CD14-positive monocyte (primary cell): ENCODE data around the gene UTS2B. TPM values are rescaled to one million over a fixed set of nuclear protein-coding genes. Genes with fewer than 3 reads are reported as not detected.

Source experiments
- DNase-seq, 3 donors: peaks; one replicate each; pipeline ENCODE4 v3.0.0-alpha.2; 2011 to 2022
- H2AFZ ChIP-seq: 2 replicates; pipeline ENCODE4 v1.6.0; 2012; ENCODE audit warnings: mild to moderate bottlenecking, low read depth, low read length, inconsistent platforms; ENCODE audit not compliant: insufficient read depth, poor library complexity, severe bottlenecking
- H3K27ac ChIP-seq, 2 donors: 1 replicate in 1 of 2; 2 replicates in 1 of 2; pipeline ENCODE4 v1.5.1; 2012 to 2013; ENCODE audit warnings: low read length in 2 of 2, control low read depth in 1 of 2, inconsistent platforms in 1 of 2, low read depth in 1 of 2, mild to moderate bottlenecking in 1 of 2
- H3K27me3 ChIP-seq, 2 donors: one replicate each; pipeline versions ENCODE4 v1.6.0 to v1.6.1; 2011 to 2013; ENCODE audit warnings: low read length in 2 of 2; ENCODE audit not compliant: control insufficient read depth in 2 of 2, insufficient read depth in 2 of 2
- H3K36me3 ChIP-seq, 2 donors: replicated peaks in 1 of 2; 1 replicate in 1 of 2; 2 replicates in 1 of 2; pipeline versions ENCODE4 v1.5.1 to v1.6.1; 2012 to 2013; ENCODE audit warnings: low read length in 2 of 2, control low read depth in 1 of 2, inconsistent platforms in 1 of 2, mild to moderate bottlenecking in 1 of 2; ENCODE audit not compliant: insufficient read depth in 2 of 2, control insufficient read depth in 1 of 2
- H3K4me1 ChIP-seq, 2 donors: 1 replicate in 1 of 2; 2 replicates in 1 of 2; pipeline versions ENCODE4 v1.5.1 to v1.6.1; 2012 to 2013; ENCODE audit warnings: low read length in 2 of 2, control low read depth in 1 of 2, inconsistent platforms in 1 of 2, mild to moderate bottlenecking in 1 of 2, moderate library complexity in 1 of 2; ENCODE audit not compliant: insufficient read depth in 2 of 2, control insufficient read depth in 1 of 2
- H3K4me2 ChIP-seq: replicated peaks from 2 replicates; pipeline ENCODE3; 2012; ENCODE audit warnings: low read length, moderate library complexity, mild to moderate bottlenecking; ENCODE audit not compliant: poor library complexity, severe bottlenecking; ENCODE audit errors: extremely low read depth
- H3K4me3 ChIP-seq, 3 experiments: fragments of 200-600 bp in 1 of 3; sonication (generic) in 1 of 3; replicated peaks in 1 of 3; 1 replicate in 2 of 3; 2 replicates in 1 of 3; pipeline ENCODE4 v1.5.1; 2011 to 2013; ENCODE audit warnings: low read length in 3 of 3, mild to moderate bottlenecking in 3 of 3, control low read depth in 2 of 3, low read depth in 2 of 3, inconsistent platforms in 1 of 3, moderate library complexity in 1 of 3
- H3K79me2 ChIP-seq: 2 replicates; pipeline ENCODE4 v1.6.0; 2012; ENCODE audit warnings: mild to moderate bottlenecking, control low read depth, inconsistent platforms, low read length, moderate library complexity; ENCODE audit not compliant: insufficient read depth
- H3K9ac ChIP-seq: 2 replicates; pipeline ENCODE4 v1.6.0; 2017; ENCODE audit warnings: low read length, mild to moderate bottlenecking; ENCODE audit not compliant: insufficient read depth, poor library complexity, severe bottlenecking
- H3K9me3 ChIP-seq, 2 donors: replicated peaks in 1 of 2; 1 replicate in 1 of 2; 2 replicates in 1 of 2; pipeline versions ENCODE4 v1.5.1 to v1.6.1; 2012 to 2013; ENCODE audit warnings: low read length in 2 of 2, control low read depth in 1 of 2; ENCODE audit not compliant: control insufficient read depth in 1 of 2, insufficient read depth in 1 of 2
- H4K20me1 ChIP-seq: 2 replicates; pipeline ENCODE4 v1.6.0; 2012; ENCODE audit warnings: mild to moderate bottlenecking, low read length, control low read depth, moderate library complexity; ENCODE audit not compliant: insufficient read depth
- H3K27ac Mint-ChIP-seq, 7 donors: one replicate each; pipeline ENCODE4 v1.8.0; 2020; ENCODE audit warnings: mild to moderate bottlenecking in 7 of 7, mixed read lengths in 7 of 7, moderate library complexity in 6 of 7, inconsistent platforms in 2 of 7
- H3K27me3 Mint-ChIP-seq, 3 donors: one replicate each; pipeline ENCODE4 v1.8.0; 2021 to 2022; ENCODE audit warnings: low read depth in 3 of 3, mild to moderate bottlenecking in 3 of 3, mixed read lengths in 3 of 3, moderate library complexity in 3 of 3, inconsistent platforms in 1 of 3
- H3K36me3 Mint-ChIP-seq, 2 donors: one replicate each; pipeline ENCODE4 v1.8.0; 2020; ENCODE audit warnings: mixed read lengths in 2 of 2, inconsistent platforms in 1 of 2, mild to moderate bottlenecking in 1 of 2
- H3K4me1 Mint-ChIP-seq: one replicate; pipeline ENCODE4 v1.8.0; 2020; ENCODE audit warnings: mild to moderate bottlenecking, mixed read lengths
- H3K4me3 Mint-ChIP-seq, 2 donors: one replicate each; pipeline ENCODE4 v1.8.0; 2020; ENCODE audit warnings: mild to moderate bottlenecking in 2 of 2, mixed read lengths in 2 of 2, moderate library complexity in 1 of 2
- H3K9me3 Mint-ChIP-seq, 7 donors: one replicate each; pipeline ENCODE4 v1.8.0; 2020 to 2022; ENCODE audit warnings: mixed read lengths in 7 of 7, mild to moderate bottlenecking in 6 of 7, moderate library complexity in 6 of 7, inconsistent platforms in 2 of 7
- CTCF ChIP-seq: fragments of 200-600 bp; IDR thresholded peaks from one replicate; pipeline ENCODE4 v1.8.0; 2022; ENCODE audit warnings: antibody characterized with exemption, mild to moderate bottlenecking
- WGBS: methylation state at CpG from one replicate; pipeline ENCODE4 v1.1.5; 2013; ENCODE audit warnings: missing lambda C conversion rate; ENCODE audit not compliant: insufficient coverage; 5-methylcytosine and 5-hydroxymethylcytosine counted together
- intact Hi-C, 2 donors: fragments of 100-400 bp; cut with micrococcal nuclease; formaldehyde crosslinking; loops; one replicate each; pipeline versions ENCODE4 v1.15.0 to v1.15.1; 2023
- polyA plus RNA-seq, 3 donors: library from polyadenylated mRNA; depleted of rRNA in 1 of 3; unstranded in 2 of 3; stranded (reverse) in 1 of 3; fragments of 300-500 nt in 2 of 3; fragments of >200 nt in 1 of 3; fragmentation: Illumina TruSeq in 2 of 3; gene quantifications; 1 replicate in 2 of 3; 2 replicates in 1 of 3; pipeline ENCODE4 v1.2.3, GENCODE V29; 2012 to 2021

UTS2B gene
- polyA plus RNA-seq, 3 donors: not detected

- no peaks in the 10 kb centered on the region for H3K27me3 ChIP-seq
- H3K4me3 ChIP-seq: no peak overlapping the region
- Mint-ChIP-seq H3K27me3 (peaks cover 3 to 4% (median 4%) of the 10 kb centered on the region in 3 donors), H3K36me3 (no peaks in the 10 kb centered on the region), H3K9me3 (peaks cover 2 to 20% (median 14%) of the 10 kb centered on the region in 7 donors), H3K4me1 (no peaks in the 10 kb centered on the region), H3K27ac (no peak overlapping the region), H3K4me3 (no peak overlapping the region)
- intact Hi-C loops: no loop called here
- TF ChIP-seq CTCF: no peak
- H3K9me3 ChIP-seq: peaks cover 0 to 13% of the 10 kb centered on the region in 2 donors
- no peak overlapping the region for H3K4me2 ChIP-seq
- H4K20me1 ChIP-seq: no peaks in the 10 kb centered on the region
- WGBS: no CpG with 5 or more reads among the region's 2 CpGs
- H3K4me1 ChIP-seq: no peaks in the 10 kb centered on the region
- H3K9ac ChIP-seq: no peak overlapping the region
- H3K36me3 ChIP-seq: no peaks in the 10 kb centered on the region
- no peaks in the 10 kb centered on the region for H3K79me2 ChIP-seq
- H3K27ac ChIP-seq: no peak overlapping the region
- no peak overlapping the region for H2AFZ ChIP-seq
- no peak for DNase-seq
Observed at GRCh38 chr3:191313296-191313695, 17.0 kb downstream of the UTS2B start.

GRCh38 chr3:191307341-191307740 is 23.0 kb downstream of the UTS2B start:
- Mint-ChIP-seq H3K27me3 (peaks cover 6 to 7% (median 6%) of the 10 kb centered on the region in 3 donors), H3K4me3 (no peak overlapping the region), H3K4me1 (no peaks in the 10 kb centered on the region), H3K36me3 (no peaks in the 10 kb centered on the region), H3K9me3 (peaks cover 0 to 15% (median 4%) of the 10 kb centered on the region in 7 donors), H3K27ac (no peak overlapping the region)
- no peak overlapping the region for H3K4me2 ChIP-seq
- H3K36me3 ChIP-seq: no peaks in the 10 kb centered on the region
- no peaks in the 10 kb centered on the region for H3K4me1 ChIP-seq
- DNase-seq: no peak
- no peaks in the 10 kb centered on the region for H3K9me3 ChIP-seq
- no peak overlapping the region for H2AFZ ChIP-seq
- TF ChIP-seq CTCF: no peak
- H3K4me3 ChIP-seq: no peak overlapping the region
- WGBS: no CpG with 5 or more reads among the region's 4 CpGs
- H4K20me1 ChIP-seq: no peaks in the 10 kb centered on the region
- H3K27ac ChIP-seq: no peak overlapping the region
- no peaks in the 10 kb centered on the region for H3K27me3 ChIP-seq
- no peak overlapping the region for H3K9ac ChIP-seq
- intact Hi-C loops: no loop called here
- H3K79me2 ChIP-seq: no peaks in the 10 kb centered on the region
